SU-DHL-6 (cell line): ENCODE data around the gene C2CD4C.

Experiments used
- CTCF ChIP-seq: fragments of 200-600 bp; sonication (generic); IDR thresholded peaks from one replicate; pipeline ENCODE4 v1.5.1; 2017; ENCODE audit warnings: antibody characterized with exemption, mild to moderate bottlenecking, low read length, moderate library complexity; ENCODE audit not compliant: insufficient read depth, poor library complexity, severe bottlenecking
- EZH2phosphoT487 ChIP-seq: fragments of 200-600 bp; sonication (generic), shearing (Covaris generic); conservative IDR thresholded peaks from 2 replicates; pipeline ENCODE4 v1.6.1; 2018; ENCODE audit warnings: mild to moderate bottlenecking, antibody characterized with exemption, low read length, moderate library complexity, mixed read lengths

- no peak for TF ChIP-seq CTCF
- no peak for TF ChIP-seq EZH2phosphoT487
These were observed 30.2 kb downstream of the C2CD4C start for GRCh38 chr19:378706-379105.
